Measurements from ENCODE around the gene DUSP12.

- TF ChIP-seq, protein P1, sequence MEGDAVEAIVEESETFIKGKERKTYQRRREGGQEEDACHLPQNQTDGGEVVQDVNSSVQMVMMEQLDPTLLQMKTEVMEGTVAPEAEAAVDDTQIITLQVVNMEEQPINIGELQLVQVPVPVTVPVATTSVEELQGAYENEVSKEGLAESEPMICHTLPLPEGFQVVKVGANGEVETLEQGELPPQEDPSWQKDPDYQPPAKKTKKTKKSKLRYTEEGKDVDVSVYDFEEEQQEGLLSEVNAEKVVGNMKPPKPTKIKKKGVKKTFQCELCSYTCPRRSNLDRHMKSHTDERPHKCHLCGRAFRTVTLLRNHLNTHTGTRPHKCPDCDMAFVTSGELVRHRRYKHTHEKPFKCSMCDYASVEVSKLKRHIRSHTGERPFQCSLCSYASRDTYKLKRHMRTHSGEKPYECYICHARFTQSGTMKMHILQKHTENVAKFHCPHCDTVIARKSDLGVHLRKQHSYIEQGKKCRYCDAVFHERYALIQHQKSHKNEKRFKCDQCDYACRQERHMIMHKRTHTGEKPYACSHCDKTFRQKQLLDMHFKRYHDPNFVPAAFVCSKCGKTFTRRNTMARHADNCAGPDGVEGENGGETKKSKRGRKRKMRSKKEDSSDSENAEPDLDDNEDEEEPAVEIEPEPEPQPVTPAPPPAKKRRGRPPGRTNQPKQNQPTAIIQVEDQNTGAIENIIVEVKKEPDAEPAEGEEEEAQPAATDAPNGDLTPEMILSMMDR (IDR thresholded peaks at IDR 0.05), result no peak
- TF ChIP-seq POLR2A (IDR thresholded peaks at IDR 0.05), result no peak
Measured at GRCh38 chr1:161779393-161779792, 29.8 kb downstream of the DUSP12 start.

All from vagina (tissue), 2 donors.